Endothelial cell of umbilical vein (primary cell): ENCODE measurements around the gene FYB2.

Experiments
- EZH2 ChIP-seq: IDR thresholded peaks from 2 replicates; pipeline ENCODE4 v1.6.1; 2012; ENCODE audit warnings: borderline replicate concordance, low read depth, mild to moderate bottlenecking, moderate library complexity, low read length, inconsistent platforms; ENCODE audit not compliant: severe bottlenecking
- GATA2 ChIP-seq: IDR thresholded peaks from 2 replicates; pipeline ENCODE4 v1.7.0; 2011; ENCODE audit warnings: low read depth, mild to moderate bottlenecking, moderate library complexity, mixed read lengths, low read length; ENCODE audit not compliant: insufficient read length, insufficient read depth
- MYC ChIP-seq: IDR thresholded peaks from one replicate; pipeline ENCODE4 v1.6.1; 2011; ENCODE audit warnings: mild to moderate bottlenecking, low read depth, low read length
- POLR2A ChIP-seq: IDR thresholded peaks from 2 replicates; pipeline ENCODE4 v1.6.1; 2012; ENCODE audit warnings: low read depth, mild to moderate bottlenecking, control low read depth, low read length
- TF ChIP-seq, protein P1 (sequence below), 2 donors: IDR thresholded peaks; 1 replicate in 1 of 2; 2 replicates in 1 of 2; pipeline ENCODE4 v1.5.1; 2011; ENCODE audit warnings: low read length in 2 of 2, mild to moderate bottlenecking in 2 of 2, moderate library complexity in 2 of 2, control low read depth in 1 of 2, inconsistent platforms in 1 of 2, low read depth in 1 of 2; ENCODE audit not compliant: insufficient read depth in 1 of 2; ENCODE audit errors: extremely low read depth in 1 of 2
- TF ChIP-seq, protein P2 (sequence below): IDR thresholded peaks from 2 replicates; pipeline ENCODE4 v1.6.1; 2011; ENCODE audit not compliant: insufficient read depth, insufficient read length

- TF ChIP-seq POLR2A, result no peak
- TF ChIP-seq, protein P1, sequence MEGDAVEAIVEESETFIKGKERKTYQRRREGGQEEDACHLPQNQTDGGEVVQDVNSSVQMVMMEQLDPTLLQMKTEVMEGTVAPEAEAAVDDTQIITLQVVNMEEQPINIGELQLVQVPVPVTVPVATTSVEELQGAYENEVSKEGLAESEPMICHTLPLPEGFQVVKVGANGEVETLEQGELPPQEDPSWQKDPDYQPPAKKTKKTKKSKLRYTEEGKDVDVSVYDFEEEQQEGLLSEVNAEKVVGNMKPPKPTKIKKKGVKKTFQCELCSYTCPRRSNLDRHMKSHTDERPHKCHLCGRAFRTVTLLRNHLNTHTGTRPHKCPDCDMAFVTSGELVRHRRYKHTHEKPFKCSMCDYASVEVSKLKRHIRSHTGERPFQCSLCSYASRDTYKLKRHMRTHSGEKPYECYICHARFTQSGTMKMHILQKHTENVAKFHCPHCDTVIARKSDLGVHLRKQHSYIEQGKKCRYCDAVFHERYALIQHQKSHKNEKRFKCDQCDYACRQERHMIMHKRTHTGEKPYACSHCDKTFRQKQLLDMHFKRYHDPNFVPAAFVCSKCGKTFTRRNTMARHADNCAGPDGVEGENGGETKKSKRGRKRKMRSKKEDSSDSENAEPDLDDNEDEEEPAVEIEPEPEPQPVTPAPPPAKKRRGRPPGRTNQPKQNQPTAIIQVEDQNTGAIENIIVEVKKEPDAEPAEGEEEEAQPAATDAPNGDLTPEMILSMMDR (IDR thresholded peaks at IDR 0.05; ENCODE audit: extremely low read depth in 1 of 2, insufficient read depth in 1 of 2, low read depth in 1 of 2, low read length in 2 of 2), result no peak
- TF ChIP-seq EZH2, result no peak
- TF ChIP-seq, protein P2, sequence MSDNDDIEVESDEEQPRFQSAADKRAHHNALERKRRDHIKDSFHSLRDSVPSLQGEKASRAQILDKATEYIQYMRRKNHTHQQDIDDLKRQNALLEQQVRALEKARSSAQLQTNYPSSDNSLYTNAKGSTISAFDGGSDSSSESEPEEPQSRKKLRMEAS, result no peak
- TF ChIP-seq MYC, result no peak
- no peak for TF ChIP-seq GATA2
Measured at GRCh38 chr1:56686169-56686568, 133.0 kb downstream of the FYB2 start.
